Suprapubic skin (tissue), 4 donors: ENCODE results near the gene SLCO3A1. TPM values are rescaled to one million over a fixed set of nuclear protein-coding genes. Genes with fewer than 3 reads are reported as not detected.

Source experiments
- DNase-seq, 2 donors: peaks; one replicate each; pipeline ENCODE4 v3.0.0-alpha.2; 2019; ENCODE audit warnings: low spot score in 2 of 2
- H3K27ac ChIP-seq: fragments of 200-600 bp; sonication (generic); one replicate; pipeline ENCODE4 v1.5.1; 2019
- H3K27me3 ChIP-seq: fragments of 200-600 bp; sonication (generic); one replicate; pipeline ENCODE4 v1.5.1; 2019
- H3K36me3 ChIP-seq: fragments of 200-600 bp; sonication (generic); one replicate; pipeline ENCODE4 v1.5.1; 2019
- H3K4me1 ChIP-seq: fragments of 200-600 bp; sonication (generic); one replicate; pipeline ENCODE4 v1.5.1; 2019
- H3K4me3 ChIP-seq: fragments of 200-600 bp; sonication (generic); one replicate; pipeline ENCODE4 v1.5.1; 2019; ENCODE audit warnings: mild to moderate bottlenecking
- H3K9me3 ChIP-seq: fragments of 200-600 bp; sonication (generic); one replicate; pipeline ENCODE4 v1.5.1; 2019
- CTCF ChIP-seq, 2 donors: fragments of 200-600 bp in 1 of 2; fragments of 450-650 bp in 1 of 2; sonication (generic) in 1 of 2; IDR thresholded peaks; one replicate each; pipeline ENCODE4 v1.5.1; 2016 to 2019; ENCODE audit warnings: antibody characterized with exemption in 2 of 2, mild to moderate bottlenecking in 1 of 2, moderate library complexity in 1 of 2
- EP300 ChIP-seq: sonication (generic); formaldehyde crosslinking; IDR thresholded peaks from one replicate; pipeline ENCODE4 v1.6.1; 2017; ENCODE audit warnings: antibody characterized with exemption
- POLR2A ChIP-seq, 2 donors: fragments of 450-650 bp; IDR thresholded peaks; one replicate each; pipeline ENCODE4 v1.6.1; 2017; ENCODE audit warnings: antibody characterized with exemption in 2 of 2, mild to moderate bottlenecking in 2 of 2, moderate library complexity in 2 of 2
- POLR2AphosphoS5 ChIP-seq, 3 donors: sonication (generic); formaldehyde crosslinking; IDR thresholded peaks; one replicate each; pipeline ENCODE4 v1.6.1; 2017; ENCODE audit warnings: antibody characterized with exemption in 3 of 3
- WGBS: methylation state at CpG from one replicate; pipeline ENCODE4 v1.1.5; 2018; 5-methylcytosine and 5-hydroxymethylcytosine counted together
- total RNA-seq, 4 donors: library from RNA; depleted of rRNA; stranded (reverse); fragments of >200 nt; gene quantifications; one replicate each; pipeline ENCODE4 v1.1.0, GENCODE V29; 2016

SLCO3A1 gene
- total RNA-seq, 4 donors from 2014 or later, result 29.0 to 131 (median 44.6) TPM

DNA sequence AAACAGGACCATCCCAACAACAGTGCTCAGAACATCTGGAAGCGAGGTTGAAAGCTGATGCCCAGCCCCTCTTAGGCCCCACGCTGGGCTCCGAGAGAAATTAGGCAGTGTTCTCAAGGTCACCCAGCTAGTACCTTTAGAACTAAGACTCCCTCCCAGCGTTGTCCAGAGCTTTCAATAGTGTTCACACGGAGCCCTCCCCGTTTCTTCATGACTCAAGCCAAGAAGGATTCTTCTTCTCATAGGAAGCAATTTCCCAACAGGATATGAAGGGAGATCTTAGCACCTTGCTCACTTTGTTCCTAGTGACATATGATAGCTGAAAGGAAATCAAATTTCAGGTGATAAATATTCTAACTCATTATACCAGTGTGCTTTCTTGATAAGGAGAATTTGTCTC lies 296.0 kb downstream of the SLCO3A1 start:
- no peak overlapping the region for H3K4me3 ChIP-seq
- 66% methylated on average over 6 of the region's 6 CpGs for WGBS
- peaks cover 31% of the 10 kb centered on the region for H3K36me3 ChIP-seq
- no peak for DNase-seq
- peaks cover 5% of the 10 kb centered on the region for H3K4me1 ChIP-seq
- no peaks in the 10 kb centered on the region for H3K9me3 ChIP-seq
- TF ChIP-seq POLR2AphosphoS5 (IDR thresholded peaks at IDR 0.05) (no peak), CTCF (IDR thresholded peaks at IDR 0.05) (no peak), EP300 (no peak), POLR2A (IDR thresholded peaks at IDR 0.05) (no peak)
- no peak overlapping the region for H3K27ac ChIP-seq
- no peaks in the 10 kb centered on the region for H3K27me3 ChIP-seq

DNA sequence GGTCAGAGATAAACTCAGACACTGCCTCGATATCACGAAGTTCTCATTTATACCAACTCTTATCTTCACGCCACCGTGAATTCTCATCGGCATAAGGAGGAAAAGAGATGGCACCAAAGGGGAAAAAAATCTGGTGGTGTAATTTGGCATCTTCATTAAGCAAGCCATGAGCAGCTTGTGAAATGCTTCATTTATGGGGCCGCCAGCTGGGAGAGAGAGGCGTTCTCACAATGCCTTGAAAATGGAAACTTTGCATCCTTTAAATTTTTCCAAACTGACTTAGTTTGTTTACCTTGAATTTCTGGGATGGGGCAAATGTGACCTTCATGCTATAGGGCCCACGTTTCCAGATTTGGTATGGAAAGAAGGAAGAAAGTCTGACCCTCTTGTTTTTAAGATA lies 297.7 kb downstream of the SLCO3A1 start:
- H3K27me3 ChIP-seq, result no peaks in the 10 kb centered on the region
- H3K36me3 ChIP-seq, result peaks cover 40% of the 10 kb centered on the region
- no peak overlapping the region for H3K4me3 ChIP-seq
- 96% methylated on average over 8 of the region's 8 CpGs for WGBS
- no peak for DNase-seq
- TF ChIP-seq POLR2A (IDR thresholded peaks at IDR 0.05) (no peak), EP300 (no peak), CTCF (IDR thresholded peaks at IDR 0.05) (no peak), POLR2AphosphoS5 (IDR thresholded peaks at IDR 0.05) (no peak)
- H3K9me3 ChIP-seq, result no peaks in the 10 kb centered on the region
- peaks cover 5% of the 10 kb centered on the region for H3K4me1 ChIP-seq
- H3K27ac ChIP-seq, result no peak overlapping the region

DNA sequence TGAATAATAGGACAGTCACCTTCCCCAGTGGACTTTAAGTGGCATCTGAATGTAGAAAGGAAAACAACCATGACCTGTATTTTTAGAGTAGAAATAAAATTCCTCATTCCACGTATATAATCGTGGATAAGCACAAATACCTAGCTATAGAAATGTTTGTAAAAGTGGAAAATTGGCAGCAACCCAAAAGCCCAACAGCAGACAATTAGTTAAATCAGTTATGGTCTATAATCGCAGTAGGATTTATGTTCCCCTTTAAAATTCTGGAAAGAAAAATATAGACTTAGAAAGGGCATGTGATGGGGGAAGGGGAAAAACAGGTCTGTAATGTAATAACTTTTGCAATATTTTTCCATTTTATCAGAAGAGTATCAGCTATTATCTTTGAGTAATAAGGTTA lies 298.2 kb downstream of the SLCO3A1 start:
- H3K4me3 ChIP-seq, result no peak overlapping the region
- H3K36me3 ChIP-seq, result peaks cover 38% of the 10 kb centered on the region
- TF ChIP-seq EP300 (no peak), CTCF (IDR thresholded peaks at IDR 0.05) (no peak), POLR2A (IDR thresholded peaks at IDR 0.05) (no peak), POLR2AphosphoS5 (IDR thresholded peaks at IDR 0.05) (no peak)
- H3K9me3 ChIP-seq, result no peaks in the 10 kb centered on the region
- peaks cover 5% of the 10 kb centered on the region for H3K4me1 ChIP-seq
- 57% methylated on average over 3 of the region's 3 CpGs for WGBS
- no peak overlapping the region for H3K27ac ChIP-seq
- no peaks in the 10 kb centered on the region for H3K27me3 ChIP-seq
- DNase-seq, result no peak

- DNase-seq, result no peak
- Histone ChIP-seq H3K27me3 (no peaks in the 10 kb centered on the region), H3K27ac (no peak overlapping the region), H3K36me3 (peaks cover 29% of the 10 kb centered on the region), H3K4me1 (peaks cover 5% of the 10 kb centered on the region), H3K9me3 (no peaks in the 10 kb centered on the region), H3K4me3 (no peak overlapping the region)
- TF ChIP-seq POLR2A (IDR thresholded peaks at IDR 0.05) (no peak), EP300 (no peak), CTCF (IDR thresholded peaks at IDR 0.05) (no peak), POLR2AphosphoS5 (IDR thresholded peaks at IDR 0.05) (no peak)
- WGBS, result 94% methylated on average over 1 of the region's 1 CpG
These were observed 299.5 kb downstream of the SLCO3A1 start for GRCh38 chr15:92152983-92153382.

DNA sequence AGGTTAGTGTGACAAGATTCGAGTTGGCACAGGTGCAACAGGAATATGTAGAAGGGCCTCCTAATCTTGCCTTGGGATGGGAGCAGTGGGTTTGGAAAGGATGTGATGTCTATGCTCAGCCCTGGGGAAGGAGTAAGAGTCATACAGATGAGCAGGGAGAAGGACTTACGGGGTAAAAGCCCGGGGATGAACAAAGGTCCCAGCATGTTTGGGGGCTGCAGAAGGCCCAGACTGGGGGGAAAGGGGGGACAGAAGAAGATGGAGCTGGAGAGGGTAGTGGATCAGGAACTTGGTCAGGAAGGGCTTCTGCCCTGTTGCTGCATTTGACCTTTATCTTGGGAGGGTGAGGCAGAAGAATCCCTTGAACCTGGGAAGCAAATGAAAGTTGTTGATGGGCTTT lies 300.1 kb downstream of the SLCO3A1 start:
- DNase-seq, result no peak
- 94% methylated on average over 3 of the region's 3 CpGs for WGBS
- Histone ChIP-seq H3K9me3 (no peaks in the 10 kb centered on the region), H3K4me3 (no peak overlapping the region), H3K27ac (no peak overlapping the region), H3K36me3 (peaks cover 25% of the 10 kb centered on the region), H3K27me3 (no peaks in the 10 kb centered on the region), H3K4me1 (peaks cover 7% of the 10 kb centered on the region)
- TF ChIP-seq POLR2A (IDR thresholded peaks at IDR 0.05) (no peak), POLR2AphosphoS5 (IDR thresholded peaks at IDR 0.05) (no peak), CTCF (IDR thresholded peaks at IDR 0.05) (no peak), EP300 (no peak)
